IMR-90 (cell line): ENCODE results near the gene MBOAT1. TPM values are rescaled to one million over a fixed set of nuclear protein-coding genes. Genes with fewer than 3 reads are reported as not detected.

Experiments
- ATAC-seq: fragments of 200-7000 bp; cut with Tn5 transposase; 2 replicates; pipeline ENCODE4 v1.9.1; 2020; ENCODE audit warnings: low read depth, mild to moderate bottlenecking, moderate library complexity
- BruUV-seq: library from RNA; stranded (reverse); fragments of 400-500 nt; replicated peaks from 2 replicates; lab custom pipeline; 2021; lab: Mats Ljungman, UMichigan
- CTCF ChIA-PET: fragments of 300-600 bp; formaldehyde crosslinking; extraction: SDS; loops from one replicate; lab custom pipeline; 2021; ENCODE audit warnings: antibody characterized with exemption; lab: Yijun Ruan, JAX
- POLR2A ChIA-PET: fragments of 300-600 bp; sonication (Branson Sonifier 250); formaldehyde crosslinking; loops from one replicate; lab custom pipeline; 2022; ENCODE audit warnings: antibody characterized with exemption; ENCODE audit not compliant: unreplicated experiment; lab: Charles Lee
- DNase-seq: peaks from one replicate; pipeline ENCODE4 v3.0.0; 2013
- H2AFZ ChIP-seq: replicated peaks from 2 replicates; pipeline ENCODE3; 2013; ENCODE audit warnings: low read length, mild to moderate bottlenecking; ENCODE audit not compliant: poor library complexity
- H2AK5ac ChIP-seq: 2 replicates; pipeline ENCODE4 v1.6.1; 2013; ENCODE audit warnings: low read depth, low read length, inconsistent platforms
- H2AK9ac ChIP-seq: replicated peaks from 2 replicates; pipeline ENCODE3; 2013; ENCODE audit warnings: mild to moderate bottlenecking, low read depth, low read length, moderate library complexity; ENCODE audit not compliant: poor library complexity
- H2BK120ac ChIP-seq: 2 replicates; pipeline ENCODE4 v1.6.1; 2013; ENCODE audit warnings: low read depth, low read length, inconsistent platforms
- H2BK15ac ChIP-seq: 3 replicates; pipeline ENCODE4 v1.6.1; 2013; ENCODE audit warnings: low read depth, low read length, inconsistent platforms
- H2BK20ac ChIP-seq: 2 replicates; pipeline ENCODE4 v1.6.1; 2013; ENCODE audit warnings: low read depth, mild to moderate bottlenecking, inconsistent platforms, low read length, moderate library complexity
- H2BK5ac ChIP-seq: 2 replicates; pipeline ENCODE4 v1.6.1; 2013; ENCODE audit warnings: mild to moderate bottlenecking, low read depth, low read length, inconsistent platforms; ENCODE audit not compliant: poor library complexity, severe bottlenecking
- H3K14ac ChIP-seq: replicated peaks from 2 replicates; pipeline ENCODE4 v1.6.1; 2013; ENCODE audit warnings: low read depth, low read length, inconsistent platforms
- H3K18ac ChIP-seq: 2 replicates; pipeline ENCODE4 v1.6.1; 2013; ENCODE audit warnings: low read depth, low read length, control low read depth
- H3K23ac ChIP-seq: 2 replicates; pipeline ENCODE4 v1.6.1; 2013; ENCODE audit warnings: low read depth, low read length, inconsistent platforms
- H3K27ac ChIP-seq: 2 replicates; pipeline ENCODE4 v1.5.1; 2013; ENCODE audit warnings: mild to moderate bottlenecking, control low read depth, low read length; ENCODE audit not compliant: insufficient read depth
- H3K27me3 ChIP-seq: 2 replicates; pipeline ENCODE4 v1.6.1; 2013; ENCODE audit warnings: low read length; ENCODE audit not compliant: control insufficient read depth, insufficient read depth
- H3K36me3 ChIP-seq: 2 replicates; pipeline ENCODE4 v1.6.1; 2013; ENCODE audit warnings: low read length, mixed read lengths; ENCODE audit not compliant: control insufficient read depth, insufficient read depth
- H3K4ac ChIP-seq: 2 replicates; pipeline ENCODE4 v1.6.1; 2013; ENCODE audit warnings: low read depth, low read length, inconsistent platforms
- H3K4me1 ChIP-seq: 2 replicates; pipeline ENCODE4 v1.6.1; 2013; ENCODE audit warnings: low read length, mixed read lengths; ENCODE audit not compliant: control insufficient read depth, insufficient read depth
- H3K4me2 ChIP-seq: 2 replicates; pipeline ENCODE4 v1.6.1; 2013; ENCODE audit warnings: low read depth, mild to moderate bottlenecking, control low read depth, low read length, moderate library complexity
- H3K4me3 ChIP-seq: 2 replicates; pipeline ENCODE4 v1.5.1; 2013; ENCODE audit warnings: low read depth, mild to moderate bottlenecking, control low read depth, low read length, moderate library complexity; ENCODE audit not compliant: insufficient read depth
- H3K56ac ChIP-seq: 2 replicates; pipeline ENCODE4 v1.6.1; 2013; ENCODE audit warnings: low read length, inconsistent platforms; ENCODE audit not compliant: insufficient read depth; ENCODE audit errors: extremely low read depth
- H3K79me1 ChIP-seq, 2 experiments: 2 replicates each; pipeline ENCODE4 v1.6.1; 2013; ENCODE audit warnings: low read length in 2 of 2, inconsistent platforms in 1 of 2, low read depth in 1 of 2
- H3K9ac ChIP-seq: 2 replicates; pipeline ENCODE4 v1.6.1; 2013; ENCODE audit warnings: low read depth, low read length, control low read depth
- H3K9me1 ChIP-seq: 2 replicates; pipeline ENCODE4 v1.6.1; 2013; ENCODE audit warnings: low read length, inconsistent platforms; ENCODE audit not compliant: insufficient read depth
- H3K9me3 ChIP-seq: 2 replicates; pipeline ENCODE4 v1.6.1; 2013; ENCODE audit warnings: low read length; ENCODE audit not compliant: control insufficient read depth, insufficient read depth
- H4K20me1 ChIP-seq: 2 replicates; pipeline ENCODE4 v1.6.1; 2013; ENCODE audit warnings: low read length, inconsistent platforms; ENCODE audit not compliant: insufficient read depth
- H4K5ac ChIP-seq: 2 replicates; pipeline ENCODE4 v1.6.1; 2013; ENCODE audit warnings: mild to moderate bottlenecking, low read depth, low read length, control low read depth
- H4K8ac ChIP-seq, 2 experiments: 2 replicates each; pipeline ENCODE4 v1.6.1; 2013; ENCODE audit warnings: low read depth in 2 of 2, low read length in 2 of 2, control low read depth in 1 of 2, inconsistent platforms in 1 of 2
- H4K91ac ChIP-seq: 2 replicates; pipeline ENCODE4 v1.6.1; 2013; ENCODE audit warnings: low read depth, low read length, inconsistent platforms; ENCODE audit not compliant: insufficient read depth
- CEBPB ChIP-seq: IDR thresholded peaks from 2 replicates; pipeline ENCODE4 v1.6.1; 2012; ENCODE audit warnings: low read depth, low read length, improper control_type of control experiment
- WGBS, 2 experiments: methylation state at CpG; one replicate each; pipeline versions ENCODE4 v1.1.5 to v1.1.7; 2013; ENCODE audit warnings: missing lambda C conversion rate in 2 of 2; ENCODE audit not compliant: insufficient read length in 1 of 2; ENCODE audit errors: extremely low coverage in 2 of 2; 5-methylcytosine and 5-hydroxymethylcytosine counted together
- dilution Hi-C: fragments of 300-500 bp; cut with HindIII; formaldehyde crosslinking; loops from one replicate; pipeline ENCODE4 v1.14.3; 2018; ENCODE audit warnings: low sequenced_read_pairs; ENCODE audit not compliant: unreplicated experiment
- in situ Hi-C: fragments of 300-500 bp; cut with MboI; formaldehyde crosslinking; loops from 3 replicates; pipeline ENCODE4 v1.14.3; 2019; ENCODE audit warnings: low sequenced_read_pairs, inconsistent platforms, mixed read lengths
- intact Hi-C: fragments of 100-400 bp; cut with micrococcal nuclease; formaldehyde crosslinking; loops from 2 replicates; pipeline ENCODE4 v1.10.0; 2022
- polyA plus RNA-seq, 3 experiments: library from polyadenylated mRNA; depleted of rRNA; stranded (reverse); fragments of >200 nt; gene quantifications; 2 replicates each; pipeline ENCODE4 v1.2.3, GENCODE V29; 2012; ENCODE audit warnings: low replicate concordance in 1 of 3
- total RNA-seq: library from RNA; depleted of rRNA; stranded (reverse); fragments of >200 nt; gene quantifications from 2 replicates; pipeline ENCODE4 v1.2.3, GENCODE V29; 2012

Gene MBOAT1
- total and polyA plus RNA-seq, 2 of the 4 experiments (the other 2 are of a cell fraction) = 1.6 to 4.7 TPM

GRCh38 chr6:20213271-20213798 is 1.1 kb upstream of the MBOAT1 start:
- in situ Hi-C loops (no loop called here), intact Hi-C loops (loop anchor here (2.0 kb wide), 1 partner anchor 187 kb away; the partner anchor contains the start of gene E2F3), dilution Hi-C loops (no loop called here)
- CTCF ChIA-PET = interaction anchor here (0.6 to 1.5 kb wide), 7 partner anchors 11 to 315 kb away, joined by 3 to 7 read pairs (median 3); no protein-coding TSS in a partner anchor
- no peak for ATAC-seq
- H3K4me2 ChIP-seq = peak overlapping the region; percentile 81
- peaks cover 6% of the 10 kb centered on the region; the same call in 1 of the 2 replicates for H3K4me1 ChIP-seq
- peak overlapping the region; percentile 73 for H2BK5ac ChIP-seq
- H2AK5ac ChIP-seq = no peak overlapping the region
- H2AK9ac ChIP-seq = no peak overlapping the region
- DNase-seq = no peak
- peak overlapping the region; percentile 90 to 94 for H4K8ac ChIP-seq
- H3K56ac ChIP-seq = peak overlapping the region; percentile 91; the same call in 1 of the 2 replicates
- peak overlapping the region; percentile 37 for H4K5ac ChIP-seq
- peak overlapping the region; percentile 98 for H2AFZ ChIP-seq
- WGBS, 2 experiments = 20% methylated on average over 2 of the region's 9 CpGs; no CpG with 5 or more reads in 1 of the 2 experiments
- no peak overlapping the region; the same call in none of the 2 replicates for H3K18ac ChIP-seq
- 0 out of 2 replicates have a peak overlapping the region, but pooled peaks have one; percentile 37 for H2BK20ac ChIP-seq
- peak overlapping the region; percentile 84 for H3K23ac ChIP-seq
- POLR2A ChIA-PET = no interaction called here
- no peaks in the 10 kb centered on the region for H3K9me1 ChIP-seq
- H2BK120ac ChIP-seq = peak overlapping the region; percentile 55
- peak overlapping the region; percentile 65; the same call in 1 of the 2 replicates for H3K27ac ChIP-seq
- H3K14ac ChIP-seq = peak overlapping the region; percentile 94
- H3K4me3 ChIP-seq = peak overlapping the region; percentile 93
- no peak overlapping the region for H2BK15ac ChIP-seq
- no peaks in the 10 kb centered on the region for H4K20me1 ChIP-seq
- peak overlapping the region; percentile 54 for H4K91ac ChIP-seq
- H3K4ac ChIP-seq = peak overlapping the region; percentile 58
- H3K27me3 ChIP-seq = no peaks in the 10 kb centered on the region
- H3K9me3 ChIP-seq = no peaks in the 10 kb centered on the region
- no TSS peak for BruUV-seq
- no peaks in the 10 kb centered on the region for H3K36me3 ChIP-seq
- H3K9ac ChIP-seq = peak overlapping the region; percentile 81
- H3K79me1 ChIP-seq = peaks cover 7 to 19% of the 10 kb centered on the region in 2 experiments; a peak in 3 of 4 replicates
- no peak for TF ChIP-seq CEBPB
